Tibial artery (tissue), 4 donors: ENCODE results near the gene TMEM207.
A peak's percentile ranks its signal among the peaks of the same experiment; 100 is the strongest.

ENCODE experiments used
- DNase-seq, 2 donors: peaks; one replicate each; pipeline ENCODE4 v3.0.0-alpha.2; 2019
- H3K27ac ChIP-seq, 2 donors: fragments of 200-600 bp; sonication (generic) in 1 of 2; 1 replicate in 1 of 2; 2 replicates in 1 of 2; pipeline ENCODE4 v1.5.1; 2018 to 2019; ENCODE audit warnings: mild to moderate bottlenecking in 1 of 2
- H3K27me3 ChIP-seq, 2 donors: fragments of 200-600 bp; sonication (generic) in 1 of 2; one replicate each; pipeline versions ENCODE4 v1.5.1 to v1.6.0; 2016 to 2019
- H3K36me3 ChIP-seq, 3 donors: fragments of 200-600 bp; sonication (generic) in 2 of 3; one replicate each; pipeline ENCODE4 v1.5.1; 2016 to 2019; ENCODE audit warnings: mild to moderate bottlenecking in 2 of 3
- H3K4me1 ChIP-seq, 4 donors: fragments of 200-600 bp; sonication (generic) in 2 of 4; 1 replicate in 3 of 4; 2 replicates in 1 of 4; pipeline ENCODE4 v1.5.1; 2016 to 2019
- H3K4me3 ChIP-seq, 2 donors: fragments of 200-600 bp; sonication (generic) in 1 of 2; 1 replicate in 1 of 2; 2 replicates in 1 of 2; pipeline ENCODE4 v1.5.1; 2018 to 2019; ENCODE audit warnings: mild to moderate bottlenecking in 2 of 2
- H3K9me3 ChIP-seq, 3 donors: fragments of 200-600 bp; sonication (generic) in 1 of 3; one replicate each; pipeline ENCODE4 v1.5.1; 2016 to 2019
- intact Hi-C: fragments of 100-400 bp; cut with DNase I; formaldehyde crosslinking; loops from one replicate; pipeline ENCODE4 v1.15.0; 2023; ENCODE audit warnings: low total_unique reads
- TF ChIP-seq, protein P1 (sequence below), 2 experiments: fragments of 200-600 bp in 1 of 2; fragments of 450-650 bp in 1 of 2; IDR thresholded peaks; one replicate each; pipeline ENCODE4 v1.5.1; 2017 to 2019; ENCODE audit warnings: antibody characterized with exemption in 2 of 2, mild to moderate bottlenecking in 1 of 2, moderate library complexity in 1 of 2

Gene TMEM207

DNA sequence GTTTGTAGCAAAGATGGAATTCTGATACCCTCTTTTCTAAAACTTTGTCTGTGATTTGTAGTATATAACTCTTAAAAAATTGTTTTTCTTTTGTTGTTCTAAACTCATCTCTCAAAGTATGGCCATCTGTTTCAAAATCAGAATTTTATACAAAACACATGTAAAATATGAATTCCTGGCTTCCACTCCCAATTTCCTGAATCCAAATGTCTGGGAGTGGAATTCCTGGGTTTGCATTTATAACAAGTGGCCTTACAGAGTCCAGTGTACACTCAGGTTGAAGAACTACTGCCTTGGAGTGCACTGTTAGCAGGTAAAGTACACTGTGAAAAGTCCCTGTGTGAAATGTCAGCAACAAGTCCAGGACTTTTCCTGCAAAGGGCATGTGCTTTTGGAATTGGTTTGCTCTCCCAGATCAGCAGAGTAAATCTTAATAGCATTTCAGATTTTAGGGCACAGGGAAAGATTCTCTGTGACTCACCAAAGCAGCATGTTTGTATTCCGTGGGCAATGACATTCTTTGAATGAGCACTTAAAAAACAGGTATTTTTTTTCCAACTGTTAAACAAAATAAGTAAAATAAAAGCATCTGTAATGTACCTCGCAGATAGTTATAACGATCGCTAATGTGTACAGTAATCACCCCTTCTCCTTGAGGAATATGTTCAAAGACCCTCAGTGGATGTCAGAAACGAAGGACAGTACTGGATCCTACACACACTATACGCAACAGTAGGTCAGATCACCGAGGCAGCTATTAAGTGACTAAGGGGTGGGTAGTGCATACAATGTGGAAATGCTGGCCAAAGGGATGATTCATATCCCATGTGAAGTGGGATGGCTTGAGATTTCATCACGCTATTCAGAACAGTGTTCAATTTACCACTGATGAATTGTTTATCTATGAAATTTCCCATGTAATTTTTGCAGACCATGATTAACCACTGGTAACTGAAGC is 63.7 kb downstream of the TMEM207 start:
- no peak overlapping the region for H3K27ac ChIP-seq
- no peaks in the 10 kb centered on the region for H3K4me1 ChIP-seq
- TF ChIP-seq, protein P1, sequence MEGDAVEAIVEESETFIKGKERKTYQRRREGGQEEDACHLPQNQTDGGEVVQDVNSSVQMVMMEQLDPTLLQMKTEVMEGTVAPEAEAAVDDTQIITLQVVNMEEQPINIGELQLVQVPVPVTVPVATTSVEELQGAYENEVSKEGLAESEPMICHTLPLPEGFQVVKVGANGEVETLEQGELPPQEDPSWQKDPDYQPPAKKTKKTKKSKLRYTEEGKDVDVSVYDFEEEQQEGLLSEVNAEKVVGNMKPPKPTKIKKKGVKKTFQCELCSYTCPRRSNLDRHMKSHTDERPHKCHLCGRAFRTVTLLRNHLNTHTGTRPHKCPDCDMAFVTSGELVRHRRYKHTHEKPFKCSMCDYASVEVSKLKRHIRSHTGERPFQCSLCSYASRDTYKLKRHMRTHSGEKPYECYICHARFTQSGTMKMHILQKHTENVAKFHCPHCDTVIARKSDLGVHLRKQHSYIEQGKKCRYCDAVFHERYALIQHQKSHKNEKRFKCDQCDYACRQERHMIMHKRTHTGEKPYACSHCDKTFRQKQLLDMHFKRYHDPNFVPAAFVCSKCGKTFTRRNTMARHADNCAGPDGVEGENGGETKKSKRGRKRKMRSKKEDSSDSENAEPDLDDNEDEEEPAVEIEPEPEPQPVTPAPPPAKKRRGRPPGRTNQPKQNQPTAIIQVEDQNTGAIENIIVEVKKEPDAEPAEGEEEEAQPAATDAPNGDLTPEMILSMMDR (IDR thresholded peaks at IDR 0.05) = no peak
- DNase-seq = no peak
- intact Hi-C loops = no loop called here
- H3K36me3 ChIP-seq = no peaks in the 10 kb centered on the region
- no peak overlapping the region for H3K4me3 ChIP-seq
- no peaks in the 10 kb centered on the region for H3K27me3 ChIP-seq
- no peaks in the 10 kb centered on the region for H3K9me3 ChIP-seq

DNA sequence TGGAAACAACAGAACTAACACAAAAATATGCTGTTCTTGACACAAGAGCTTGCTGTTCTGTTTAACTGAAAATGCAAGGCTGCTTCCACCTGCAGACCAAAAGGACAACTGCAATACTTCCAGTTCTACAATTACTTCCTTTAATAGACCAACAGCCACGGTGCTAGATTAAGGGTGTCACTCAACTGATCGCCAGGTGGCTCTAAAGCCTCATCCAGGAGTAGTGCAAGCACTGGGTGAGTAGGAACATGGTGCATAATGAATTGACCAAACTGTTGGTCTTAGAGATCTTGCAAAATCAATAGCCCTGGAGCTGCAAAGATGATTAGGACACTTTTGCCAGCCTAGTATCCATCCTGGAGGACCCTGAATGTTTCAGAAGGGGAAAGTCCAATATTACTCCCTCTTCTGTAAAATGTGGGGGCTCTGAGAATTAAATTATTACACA is 65.4 kb downstream of the TMEM207 start:
- Histone ChIP-seq H3K36me3 (no peaks in the 10 kb centered on the region), H3K27me3 (no peaks in the 10 kb centered on the region), H3K9me3 (no peaks in the 10 kb centered on the region), H3K4me3 (no peak overlapping the region), H3K4me1 (peaks cover 0 to 3% (median 0%) of the 10 kb centered on the region in 4 donors), H3K27ac (no peak overlapping the region)
- intact Hi-C loops = no loop called here
- TF ChIP-seq, protein P1 (IDR thresholded peaks at IDR 0.05) = peak in 1 of 2 experiments; percentile 31
- no peak for DNase-seq

DNA sequence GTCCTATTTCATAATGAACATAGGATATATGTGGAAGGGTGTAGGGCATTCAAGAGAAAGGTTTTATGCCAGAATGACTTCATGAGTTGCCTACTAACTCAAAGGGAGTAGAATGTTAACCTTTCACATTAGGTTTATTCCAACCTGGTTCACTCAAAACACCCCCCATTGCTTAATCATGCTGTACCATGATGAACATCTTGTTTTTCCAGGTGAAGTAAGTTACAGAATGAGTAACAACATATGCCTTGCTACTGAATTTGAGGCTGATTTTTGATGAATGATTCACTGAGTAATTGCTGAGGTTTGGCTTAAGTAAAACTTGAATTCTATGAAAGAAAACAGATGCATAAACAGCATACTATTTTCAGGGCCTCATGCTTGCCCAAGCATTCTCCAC is 67.6 kb downstream of the TMEM207 start:
- Histone ChIP-seq H3K4me1 (peaks cover 0 to 10% (median 8%) of the 10 kb centered on the region in 4 donors), H3K27ac (no peak overlapping the region), H3K27me3 (no peaks in the 10 kb centered on the region), H3K9me3 (no peaks in the 10 kb centered on the region), H3K36me3 (no peaks in the 10 kb centered on the region), H3K4me3 (no peak overlapping the region)
- intact Hi-C loops = no loop called here
- no peak for DNase-seq
- TF ChIP-seq, protein P1 (IDR thresholded peaks at IDR 0.05) = no peak

DNA sequence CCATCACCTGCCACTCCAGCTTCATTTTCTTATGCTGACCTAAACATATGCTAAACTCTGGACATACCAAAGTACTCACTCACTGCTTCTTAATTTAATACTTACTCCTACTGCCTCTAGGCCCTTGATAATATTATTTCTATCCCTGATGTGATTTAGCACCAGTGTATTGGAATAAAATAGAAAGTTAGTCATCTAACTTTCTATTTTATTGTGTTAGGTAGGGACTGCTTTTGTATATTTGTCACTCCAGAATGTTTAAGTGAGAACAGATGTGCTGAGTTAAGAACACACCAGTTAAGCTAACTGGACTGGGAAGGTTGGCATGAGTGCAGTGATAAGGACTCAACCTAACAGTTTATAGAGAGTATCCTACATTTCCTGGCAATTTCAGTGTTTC is 68.3 kb downstream of the TMEM207 start:
- Histone ChIP-seq H3K9me3 (no peaks in the 10 kb centered on the region), H3K4me1 (peaks cover 0 to 10% (median 8%) of the 10 kb centered on the region in 4 donors), H3K27ac (no peak overlapping the region), H3K36me3 (no peaks in the 10 kb centered on the region), H3K4me3 (no peak overlapping the region), H3K27me3 (no peaks in the 10 kb centered on the region)
- TF ChIP-seq, protein P1 (IDR thresholded peaks at IDR 0.05) = no peak
- intact Hi-C loops = no loop called here
- no peak for DNase-seq

DNA sequence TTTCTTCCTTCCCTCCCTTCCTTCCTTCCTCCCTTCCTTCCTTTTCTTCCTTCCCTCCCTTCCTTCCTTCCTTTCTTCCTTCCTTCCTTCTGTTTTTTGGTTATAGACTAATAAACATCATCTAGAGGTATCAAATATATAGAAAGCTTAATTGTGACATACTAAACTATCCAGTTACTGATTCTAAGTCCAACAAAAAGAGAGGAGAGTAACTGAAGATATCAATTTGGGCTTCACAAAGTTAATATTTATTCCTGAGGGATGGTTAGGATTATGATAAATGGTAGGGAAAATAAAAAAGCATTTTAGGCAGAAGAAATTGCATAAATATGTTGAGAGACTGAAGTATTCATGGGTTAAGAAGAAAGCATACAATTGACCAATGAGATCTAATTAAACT is 69.5 kb downstream of the TMEM207 start:
- Histone ChIP-seq H3K9me3 (no peaks in the 10 kb centered on the region), H3K27ac (no peak overlapping the region), H3K4me3 (no peak overlapping the region), H3K4me1 (peaks cover 0 to 10% (median 8%) of the 10 kb centered on the region in 4 donors), H3K27me3 (no peaks in the 10 kb centered on the region), H3K36me3 (no peaks in the 10 kb centered on the region)
- DNase-seq = no peak
- TF ChIP-seq, protein P1 (IDR thresholded peaks at IDR 0.05) = no peak
- intact Hi-C loops = no loop called here
